ENCODE results near the gene ZNF679.
A peak's percentile ranks its signal among the peaks of the same experiment; 100 is the strongest.

ZNF679 gene

DNA sequence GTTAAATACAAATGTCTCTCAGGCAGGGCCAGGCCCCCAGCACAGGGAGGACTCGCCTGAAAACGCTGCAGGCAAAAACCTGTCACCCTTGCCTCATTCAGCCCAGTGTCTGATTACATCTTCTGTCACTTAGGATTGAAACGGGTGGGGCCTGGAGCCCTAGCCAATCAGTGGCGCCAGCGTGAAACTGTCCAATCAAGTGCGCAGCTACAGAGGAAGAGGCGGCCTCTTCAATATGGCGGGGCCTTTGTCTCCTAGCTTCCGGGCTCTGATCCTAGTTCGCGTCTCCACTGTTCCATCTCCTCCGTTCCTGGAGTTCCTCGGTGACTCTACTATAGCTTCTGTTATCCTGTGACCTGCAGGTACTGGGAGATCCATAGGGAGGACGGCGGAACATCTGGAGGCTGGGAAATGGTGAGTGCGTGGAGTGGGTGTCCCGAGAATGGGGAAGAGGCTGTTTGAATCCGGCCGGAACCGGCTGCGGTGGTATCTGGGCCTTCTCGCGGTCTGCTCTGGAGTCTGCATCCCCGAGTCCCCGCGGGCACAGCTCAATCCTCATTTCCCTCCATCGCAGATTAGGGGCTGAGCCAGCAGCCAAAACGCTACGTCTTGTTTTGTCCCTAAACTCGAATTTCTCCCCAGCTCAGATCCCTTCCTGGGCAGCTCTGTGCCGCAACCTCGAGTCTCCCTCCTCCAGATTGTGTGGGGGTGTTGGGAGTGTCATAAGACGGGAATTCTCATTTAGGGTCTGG lies 85.6 kb downstream of the ZNF679 start, which contains the start of gene ZNF736:
ZNF736 (plus strand) TSS at position 222 of the 752 bp plus-strand sequence; CDS start at position 412, 190 bp downstream.
- Histone ChIP-seq H3K27ac (ENCODE audit: extremely low read depth, low read depth, low read length) (peak within 1 kb of the TSS; percentile 72), H3K36me3 (ENCODE audit: control insufficient read depth in 2 of 2, insufficient read depth in 1 of 2, low read length in 2 of 2) (peaks cover 0 to 16% of the 10 kb centered on the region in 2 experiments; a peak in 1 of 3 replicates), H3K4me1 (ENCODE audit: control insufficient read depth, insufficient read depth, low read length) (no peaks in the 10 kb centered on the region), H3K9me3 (ENCODE audit: control insufficient read depth, insufficient read depth, low read depth, low read length) (no peaks in the 10 kb centered on the region), H3K4me3 (ENCODE audit: low read depth, low read length) (peak within 1 kb of the TSS; percentile 67)
- CTCF ChIA-PET, result interaction anchor here (0.7 kb wide), 2 partner anchors 17 to 235 kb away, joined by 3 read pairs; no protein-coding TSS in a partner anchor
- POLR2A ChIA-PET, result interaction anchor here (0.5 to 2.2 kb wide), 4 partner anchors 9 to 591 kb away, joined by 3 to 16 read pairs (median 4); partner anchors contain the start of gene ZNF680
- no peak for TF ChIP-seq ZNF248 (tag by site-specific recombination; IDR thresholded peaks at IDR 0.05)
- TF ChIP-seq ZFHX2 (tag by site-specific recombination; conservative IDR thresholded peaks at IDR 0.05), result peak; percentile 10; the same call in 1 of the 2 replicates
- no peak for TF ChIP-seq ZNF623 (tag by site-specific recombination; IDR thresholded peaks at IDR 0.05)
- no peak for TF ChIP-seq ZBTB20 (tag by site-specific recombination; IDR thresholded peaks at IDR 0.05)
- TF ChIP-seq HOXC10 (CRISPR knock-in tag; IDR thresholded peaks at IDR 0.05), result no peak
- TF ChIP-seq, protein P1, sequence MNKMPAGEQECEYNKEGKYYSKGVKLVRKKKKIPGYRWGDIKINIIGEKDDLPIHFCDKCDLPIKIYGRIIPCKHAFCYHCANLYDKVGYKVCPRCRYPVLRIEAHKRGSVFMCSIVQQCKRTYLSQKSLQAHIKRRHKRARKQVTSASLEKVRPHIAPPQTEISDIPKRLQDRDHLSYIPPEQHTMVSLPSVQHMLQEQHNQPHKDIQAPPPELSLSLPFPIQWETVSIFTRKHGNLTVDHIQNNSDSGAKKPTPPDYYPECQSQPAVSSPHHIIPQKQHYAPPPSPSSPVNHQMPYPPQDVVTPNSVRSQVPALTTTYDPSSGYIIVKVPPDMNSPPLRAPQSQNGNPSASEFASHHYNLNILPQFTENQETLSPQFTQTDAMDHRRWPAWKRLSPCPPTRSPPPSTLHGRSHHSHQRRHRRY (tag by site-specific recombination; IDR thresholded peaks at IDR 0.05), result no peak
- no peak for TF ChIP-seq ZNF514 (tag by site-specific recombination; IDR thresholded peaks at IDR 0.05)
- no peak for TF ChIP-seq SCRT2 (tag by site-specific recombination; IDR thresholded peaks at IDR 0.05)
- TF ChIP-seq, protein P2, sequence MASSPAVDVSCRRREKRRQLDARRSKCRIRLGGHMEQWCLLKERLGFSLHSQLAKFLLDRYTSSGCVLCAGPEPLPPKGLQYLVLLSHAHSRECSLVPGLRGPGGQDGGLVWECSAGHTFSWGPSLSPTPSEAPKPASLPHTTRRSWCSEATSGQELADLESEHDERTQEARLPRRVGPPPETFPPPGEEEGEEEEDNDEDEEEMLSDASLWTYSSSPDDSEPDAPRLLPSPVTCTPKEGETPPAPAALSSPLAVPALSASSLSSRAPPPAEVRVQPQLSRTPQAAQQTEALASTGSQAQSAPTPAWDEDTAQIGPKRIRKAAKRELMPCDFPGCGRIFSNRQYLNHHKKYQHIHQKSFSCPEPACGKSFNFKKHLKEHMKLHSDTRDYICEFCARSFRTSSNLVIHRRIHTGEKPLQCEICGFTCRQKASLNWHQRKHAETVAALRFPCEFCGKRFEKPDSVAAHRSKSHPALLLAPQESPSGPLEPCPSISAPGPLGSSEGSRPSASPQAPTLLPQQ (tag by site-specific recombination; IDR thresholded peaks at IDR 0.05), result no peak
- no peak for TF ChIP-seq ZNF324 (tag by site-specific recombination; IDR thresholded peaks at IDR 0.05)
- TF ChIP-seq ZNF350 (tag by site-specific recombination; IDR thresholded peaks at IDR 0.05), result no peak
- peak; percentile 65 for TF ChIP-seq ZNF600 (tag by site-specific recombination; IDR thresholded peaks at IDR 0.05)
- TF ChIP-seq, protein P3, sequence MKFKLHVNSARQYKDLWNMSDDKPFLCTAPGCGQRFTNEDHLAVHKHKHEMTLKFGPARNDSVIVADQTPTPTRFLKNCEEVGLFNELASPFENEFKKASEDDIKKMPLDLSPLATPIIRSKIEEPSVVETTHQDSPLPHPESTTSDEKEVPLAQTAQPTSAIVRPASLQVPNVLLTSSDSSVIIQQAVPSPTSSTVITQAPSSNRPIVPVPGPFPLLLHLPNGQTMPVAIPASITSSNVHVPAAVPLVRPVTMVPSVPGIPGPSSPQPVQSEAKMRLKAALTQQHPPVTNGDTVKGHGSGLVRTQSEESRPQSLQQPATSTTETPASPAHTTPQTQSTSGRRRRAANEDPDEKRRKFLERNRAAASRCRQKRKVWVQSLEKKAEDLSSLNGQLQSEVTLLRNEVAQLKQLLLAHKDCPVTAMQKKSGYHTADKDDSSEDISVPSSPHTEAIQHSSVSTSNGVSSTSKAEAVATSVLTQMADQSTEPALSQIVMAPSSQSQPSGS (tag by site-specific recombination; IDR thresholded peaks at IDR 0.05; ENCODE audit: low read depth), result no peak
- TF ChIP-seq, protein P4, sequence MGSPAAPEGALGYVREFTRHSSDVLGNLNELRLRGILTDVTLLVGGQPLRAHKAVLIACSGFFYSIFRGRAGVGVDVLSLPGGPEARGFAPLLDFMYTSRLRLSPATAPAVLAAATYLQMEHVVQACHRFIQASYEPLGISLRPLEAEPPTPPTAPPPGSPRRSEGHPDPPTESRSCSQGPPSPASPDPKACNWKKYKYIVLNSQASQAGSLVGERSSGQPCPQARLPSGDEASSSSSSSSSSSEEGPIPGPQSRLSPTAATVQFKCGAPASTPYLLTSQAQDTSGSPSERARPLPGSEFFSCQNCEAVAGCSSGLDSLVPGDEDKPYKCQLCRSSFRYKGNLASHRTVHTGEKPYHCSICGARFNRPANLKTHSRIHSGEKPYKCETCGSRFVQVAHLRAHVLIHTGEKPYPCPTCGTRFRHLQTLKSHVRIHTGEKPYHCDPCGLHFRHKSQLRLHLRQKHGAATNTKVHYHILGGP (tag by site-specific recombination; IDR thresholded peaks at IDR 0.05), result no peak
- TF ChIP-seq ZNF335 (tag by site-specific recombination; conservative IDR thresholded peaks at IDR 0.05), result peak; percentile 69
- TF ChIP-seq ZNF791 (tag by site-specific recombination; IDR thresholded peaks at IDR 0.05), result no peak
- TF ChIP-seq, protein P5, sequence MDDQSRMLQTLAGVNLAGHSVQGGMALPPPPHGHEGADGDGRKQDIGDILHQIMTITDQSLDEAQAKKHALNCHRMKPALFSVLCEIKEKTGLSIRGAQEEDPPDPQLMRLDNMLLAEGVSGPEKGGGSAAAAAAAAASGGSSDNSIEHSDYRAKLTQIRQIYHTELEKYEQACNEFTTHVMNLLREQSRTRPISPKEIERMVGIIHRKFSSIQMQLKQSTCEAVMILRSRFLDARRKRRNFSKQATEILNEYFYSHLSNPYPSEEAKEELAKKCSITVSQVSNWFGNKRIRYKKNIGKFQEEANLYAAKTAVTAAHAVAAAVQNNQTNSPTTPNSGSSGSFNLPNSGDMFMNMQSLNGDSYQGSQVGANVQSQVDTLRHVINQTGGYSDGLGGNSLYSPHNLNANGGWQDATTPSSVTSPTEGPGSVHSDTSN (CRISPR knock-in tag; IDR thresholded peaks at IDR 0.05), result 0 out of 2 replicates have a peak, but pooled peaks have one; percentile 45
- no peak for TF ChIP-seq ZNF529 (tag by site-specific recombination; IDR thresholded peaks at IDR 0.05; ENCODE audit: insufficient replicate concordance)
- TF ChIP-seq, protein P6, sequence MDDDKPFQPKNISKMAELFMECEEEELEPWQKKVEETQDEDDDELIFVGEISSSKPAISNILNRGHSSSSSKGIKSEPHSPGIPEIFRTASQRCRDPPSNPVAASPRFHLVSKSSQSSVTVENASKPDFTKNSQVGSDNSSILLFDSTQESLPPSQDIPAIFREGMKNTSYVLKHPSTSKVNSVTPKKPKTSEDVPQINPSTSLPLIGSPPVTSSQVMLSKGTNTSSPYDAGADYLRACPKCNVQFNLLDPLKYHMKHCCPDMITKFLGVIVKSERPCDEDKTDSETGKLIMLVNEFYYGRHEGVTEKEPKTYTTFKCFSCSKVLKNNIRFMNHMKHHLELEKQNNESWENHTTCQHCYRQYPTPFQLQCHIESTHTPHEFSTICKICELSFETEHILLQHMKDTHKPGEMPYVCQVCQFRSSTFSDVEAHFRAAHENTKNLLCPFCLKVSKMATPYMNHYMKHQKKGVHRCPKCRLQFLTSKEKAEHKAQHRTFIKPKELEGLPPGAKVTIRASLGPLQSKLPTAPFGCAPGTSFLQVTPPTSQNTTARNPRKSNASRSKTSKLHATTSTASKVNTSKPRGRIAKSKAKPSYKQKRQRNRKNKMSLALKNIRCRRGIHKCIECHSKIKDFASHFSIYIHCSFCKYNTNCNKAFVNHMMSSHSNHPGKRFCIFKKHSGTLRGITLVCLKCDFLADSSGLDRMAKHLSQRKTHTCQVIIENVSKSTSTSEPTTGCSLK (tag by site-specific recombination; IDR thresholded peaks at IDR 0.05), result no peak
- TF ChIP-seq ZNF776 (tag by site-specific recombination; IDR thresholded peaks at IDR 0.05; ENCODE audit: borderline replicate concordance), result no peak
- no peak for TF ChIP-seq ZSCAN30 (tag by site-specific recombination; IDR thresholded peaks at IDR 0.05)
- TF ChIP-seq, protein P7, sequence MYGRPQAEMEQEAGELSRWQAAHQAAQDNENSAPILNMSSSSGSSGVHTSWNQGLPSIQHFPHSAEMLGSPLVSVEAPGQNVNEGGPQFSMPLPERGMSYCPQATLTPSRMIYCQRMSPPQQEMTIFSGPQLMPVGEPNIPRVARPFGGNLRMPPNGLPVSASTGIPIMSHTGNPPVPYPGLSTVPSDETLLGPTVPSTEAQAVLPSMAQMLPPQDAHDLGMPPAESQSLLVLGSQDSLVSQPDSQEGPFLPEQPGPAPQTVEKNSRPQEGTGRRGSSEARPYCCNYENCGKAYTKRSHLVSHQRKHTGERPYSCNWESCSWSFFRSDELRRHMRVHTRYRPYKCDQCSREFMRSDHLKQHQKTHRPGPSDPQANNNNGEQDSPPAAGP (tag by site-specific recombination; IDR thresholded peaks at IDR 0.05), result no peak
- no peak for TF ChIP-seq ZNF140 (tag by site-specific recombination; IDR thresholded peaks at IDR 0.05)
- no peak for TF ChIP-seq ZSCAN23 (tag by site-specific recombination; IDR thresholded peaks at IDR 0.05)
- TF ChIP-seq IKZF3 (tag by site-specific recombination; IDR thresholded peaks at IDR 0.05), result no peak
- no peak for TF ChIP-seq ZBTB8A (tag by site-specific recombination; IDR thresholded peaks at IDR 0.05)
- TF ChIP-seq ZNF341 (tag by site-specific recombination; IDR thresholded peaks at IDR 0.05; ENCODE audit: low read depth), result no peak
- TF ChIP-seq ZNF292 (tag by site-specific recombination; IDR thresholded peaks at IDR 0.05; ENCODE audit: borderline replicate concordance, low read depth), result no peak
